DOHH2 (cell line): ENCODE results near the gene ARHGAP22.

Source experiments
- H3F3A ChIP-seq: fragments of 200-600 bp; sonication (generic), shearing (Covaris generic); 2 replicates; pipeline ENCODE4 v1.6.0; 2016; ENCODE audit warnings: antibody characterized with exemption, mild to moderate bottlenecking; ENCODE audit not compliant: control insufficient read depth, insufficient read depth
- H3K27ac ChIP-seq: fragments of 200-600 bp; sonication (generic); 2 replicates; pipeline ENCODE4 v1.5.1; 2014; ENCODE audit warnings: low read depth, mild to moderate bottlenecking, low read length, moderate library complexity
- H3K27me3 ChIP-seq: fragments of 200-600 bp; sonication (generic); 2 replicates; pipeline ENCODE4 v1.6.1; 2014; ENCODE audit warnings: mild to moderate bottlenecking, low read length, mixed read lengths; ENCODE audit not compliant: control insufficient read depth
- H3K36me3 ChIP-seq: fragments of 200-600 bp; sonication (generic); 2 replicates; pipeline ENCODE4 v1.6.1; 2014; ENCODE audit warnings: mild to moderate bottlenecking, low read length, moderate library complexity, mixed read lengths; ENCODE audit not compliant: control insufficient read depth
- H3K4me1 ChIP-seq: fragments of 200-600 bp; sonication (generic); 2 replicates; pipeline ENCODE4 v1.6.1; 2014; ENCODE audit warnings: mild to moderate bottlenecking, low read length, mixed read lengths; ENCODE audit not compliant: control insufficient read depth
- H3K4me2 ChIP-seq: fragments of 200-600 bp; sonication (generic); 2 replicates; pipeline ENCODE4 v1.6.0; 2014; ENCODE audit warnings: mild to moderate bottlenecking, low read length, moderate library complexity
- H3K4me3 ChIP-seq: fragments of 200-600 bp; sonication (generic); 2 replicates; pipeline ENCODE4 v1.5.1; 2014; ENCODE audit warnings: mild to moderate bottlenecking, low read length, mixed read lengths
- H3K79me2 ChIP-seq: fragments of 200-600 bp; sonication (generic); 2 replicates; pipeline ENCODE4 v1.6.1; 2014; ENCODE audit warnings: mild to moderate bottlenecking, low read length, mixed read lengths; ENCODE audit not compliant: control insufficient read depth
- H3K9me2 ChIP-seq: fragments of 200-600 bp; sonication (generic); replicated peaks from 2 replicates; pipeline ENCODE4 v1.6.1; 2014; ENCODE audit warnings: mild to moderate bottlenecking, low read length, mixed read lengths; ENCODE audit not compliant: control insufficient read depth
- H3K9me3 ChIP-seq: fragments of 200-600 bp; sonication (generic); 2 replicates; pipeline ENCODE4 v1.6.1; 2014; ENCODE audit warnings: antibody characterized with exemption, low read length, mixed read lengths; ENCODE audit not compliant: control insufficient read depth, insufficient read depth
- H4K20me1 ChIP-seq: fragments of 200-600 bp; sonication (generic); 2 replicates; pipeline ENCODE4 v1.6.0; 2014; ENCODE audit warnings: low read depth, mild to moderate bottlenecking, antibody characterized with exemption, low read length, moderate library complexity; ENCODE audit not compliant: control insufficient read depth, insufficient read depth
- CTCF ChIP-seq: fragments of 200-600 bp; sonication (generic); IDR thresholded peaks from one replicate; pipeline ENCODE4 v1.5.1; 2014; ENCODE audit warnings: antibody characterized with exemption, mild to moderate bottlenecking, low read depth, low read length; ENCODE audit not compliant: poor library complexity, severe bottlenecking
- EZH2phosphoT487 ChIP-seq: fragments of 200-600 bp; sonication (generic); IDR thresholded peaks from 2 replicates; pipeline ENCODE4 v1.6.1; 2017; ENCODE audit warnings: borderline replicate concordance, mild to moderate bottlenecking, antibody characterized with exemption, low read length, moderate library complexity, mixed read lengths

The ARHGAP22 gene

GRCh38 chr10:48419714-48420113 lies 185.2 kb downstream of the ARHGAP22 start:
- H3K4me1 ChIP-seq, result no peaks in the 10 kb centered on the region

GRCh38 chr10:48418189-48418788 lies 186.6 kb downstream of the ARHGAP22 start:
- H3K4me2 ChIP-seq, result no peak overlapping the region

More at GRCh38 chr10:48419714-48420113, 185.2 kb downstream of the ARHGAP22 start:
- no peaks in the 10 kb centered on the region for H3K79me2 ChIP-seq
- no peaks in the 10 kb centered on the region for H3K9me3 ChIP-seq
- H3F3A ChIP-seq, result no peaks in the 10 kb centered on the region
- no peaks in the 10 kb centered on the region for H3K36me3 ChIP-seq
- no peaks in the 10 kb centered on the region for H3K9me2 ChIP-seq
- H3K4me2 ChIP-seq, result no peak overlapping the region
- TF ChIP-seq CTCF, result no peak
- TF ChIP-seq EZH2phosphoT487, result no peak
- no peaks in the 10 kb centered on the region for H3K27me3 ChIP-seq
- no peak overlapping the region for H3K27ac ChIP-seq
- H4K20me1 ChIP-seq, result no peaks in the 10 kb centered on the region
- no peak overlapping the region for H3K4me3 ChIP-seq

GRCh38 chr10:48417374-48417773 lies 187.5 kb downstream of the ARHGAP22 start:
- peaks cover 4% of the 10 kb centered on the region for H3K36me3 ChIP-seq
- no peak overlapping the region for H3K27ac ChIP-seq
- no peaks in the 10 kb centered on the region for H4K20me1 ChIP-seq
- no peak overlapping the region for H3K4me3 ChIP-seq
- H3K9me2 ChIP-seq, result no peaks in the 10 kb centered on the region
- no peaks in the 10 kb centered on the region for H3K27me3 ChIP-seq
- H3K4me1 ChIP-seq, result no peaks in the 10 kb centered on the region
- no peak overlapping the region for H3K4me2 ChIP-seq
- no peaks in the 10 kb centered on the region for H3K9me3 ChIP-seq
- no peak for TF ChIP-seq CTCF
- TF ChIP-seq EZH2phosphoT487, result no peak
- no peaks in the 10 kb centered on the region for H3K79me2 ChIP-seq
- H3F3A ChIP-seq, result no peaks in the 10 kb centered on the region

More at GRCh38 chr10:48418189-48418788, 186.6 kb downstream of the ARHGAP22 start:
- H4K20me1 ChIP-seq, result no peaks in the 10 kb centered on the region
- no peaks in the 10 kb centered on the region for H3K36me3 ChIP-seq
- no peaks in the 10 kb centered on the region for H3K9me2 ChIP-seq
- no peak overlapping the region for H3K27ac ChIP-seq
- H3K9me3 ChIP-seq, result no peaks in the 10 kb centered on the region
- H3K4me1 ChIP-seq, result no peaks in the 10 kb centered on the region
- no peaks in the 10 kb centered on the region for H3K27me3 ChIP-seq
- no peak overlapping the region for H3K4me3 ChIP-seq
- TF ChIP-seq CTCF (no peak), EZH2phosphoT487 (no peak)
- no peaks in the 10 kb centered on the region for H3F3A ChIP-seq
- H3K79me2 ChIP-seq, result no peaks in the 10 kb centered on the region
